ENCODE data around the gene OR2V2.

- TF ChIP-seq CTCF (IDR thresholded peaks at IDR 0.05; ENCODE audit: extremely low read depth in 1 of 2, insufficient read depth in 1 of 2, low read depth in 1 of 2, low read length in 2 of 2) (no peak), POLR2AphosphoS5 (IDR thresholded peaks at IDR 0.05; ENCODE audit: insufficient read depth, low read depth, low read length) (no peak), POLR2A (IDR thresholded peaks at IDR 0.05; ENCODE audit: low read depth, low read length) (no peak), EZH2 (IDR thresholded peaks at IDR 0.05; ENCODE audit: borderline replicate concordance, low read depth, low read length, severe bottlenecking) (no peak), MAX (IDR thresholded peaks at IDR 0.05; ENCODE audit: insufficient read depth, insufficient read length) (no peak), JUN (IDR thresholded peaks at IDR 0.05; ENCODE audit: borderline replicate concordance, insufficient read depth, insufficient read length, low read depth) (no peak), FOS (IDR thresholded peaks at IDR 0.05; ENCODE audit: borderline replicate concordance, insufficient read depth, low read length) (no peak), MYC (IDR thresholded peaks at IDR 0.05; ENCODE audit: low read depth, low read length) (no peak)
Observed at GRCh38 chr5:181207960-181208253, 60.5 kb downstream of the OR2V2 start.

Data from endothelial cell of umbilical vein (primary cell).